Epithelial cell of prostate (primary cell): ENCODE results near the gene TAL1.

Source experiments
- DNase-seq: peaks from one replicate; pipeline ENCODE4 v3.0.0-alpha.2; 2011; ENCODE audit warnings: low read depth, low spot score
- H3K27ac ChIP-seq: fragments of 450-650 bp; 2 replicates; pipeline ENCODE4 v1.5.1; 2017; ENCODE audit warnings: mild to moderate bottlenecking

Gene TAL1

DNA sequence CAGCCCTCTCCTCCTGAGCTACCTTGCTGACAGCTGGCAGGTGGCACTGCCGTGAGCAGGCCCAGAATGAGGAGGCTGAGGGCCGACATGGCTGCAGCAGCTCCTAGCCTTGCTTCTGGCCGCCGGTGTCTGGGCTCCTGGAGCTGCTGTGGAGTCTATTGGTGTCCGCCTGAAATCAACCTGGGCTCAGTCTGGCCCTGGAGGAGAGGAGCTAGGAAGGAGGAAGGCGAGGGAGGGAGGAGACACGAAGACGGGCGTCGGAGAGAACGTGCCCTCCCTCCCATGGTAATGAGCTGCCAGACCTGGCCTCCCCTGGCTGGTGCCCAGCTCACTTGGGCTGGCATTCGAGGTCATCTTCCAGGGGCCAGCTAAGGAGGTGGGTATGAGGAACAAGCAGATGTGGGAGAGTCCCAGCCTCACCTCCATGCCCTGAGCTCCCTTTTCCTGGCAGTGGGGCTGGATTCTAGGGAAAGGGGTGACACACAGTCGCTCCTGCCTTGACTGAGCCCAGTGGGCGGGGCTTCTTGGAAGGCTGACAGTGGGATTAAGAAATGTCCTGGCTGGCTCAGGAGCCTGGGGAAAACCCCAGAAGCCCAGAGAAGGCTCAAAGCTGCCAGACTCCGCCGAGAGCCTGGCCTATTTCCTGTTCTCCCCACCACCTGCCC lies 42.0 kb downstream of the TAL1 start, which contains the start of gene PDZK1IP1:
Gene PDZK1IP1, minus strand, starts transcription at position 193 of the 665 bp plus-strand sequence. Its CDS starts 104 bp downstream, at position 89.
- H3K27ac ChIP-seq: peak within 1 kb of the TSS; percentile 81
- DNase-seq: peak; percentile 72

DNA sequence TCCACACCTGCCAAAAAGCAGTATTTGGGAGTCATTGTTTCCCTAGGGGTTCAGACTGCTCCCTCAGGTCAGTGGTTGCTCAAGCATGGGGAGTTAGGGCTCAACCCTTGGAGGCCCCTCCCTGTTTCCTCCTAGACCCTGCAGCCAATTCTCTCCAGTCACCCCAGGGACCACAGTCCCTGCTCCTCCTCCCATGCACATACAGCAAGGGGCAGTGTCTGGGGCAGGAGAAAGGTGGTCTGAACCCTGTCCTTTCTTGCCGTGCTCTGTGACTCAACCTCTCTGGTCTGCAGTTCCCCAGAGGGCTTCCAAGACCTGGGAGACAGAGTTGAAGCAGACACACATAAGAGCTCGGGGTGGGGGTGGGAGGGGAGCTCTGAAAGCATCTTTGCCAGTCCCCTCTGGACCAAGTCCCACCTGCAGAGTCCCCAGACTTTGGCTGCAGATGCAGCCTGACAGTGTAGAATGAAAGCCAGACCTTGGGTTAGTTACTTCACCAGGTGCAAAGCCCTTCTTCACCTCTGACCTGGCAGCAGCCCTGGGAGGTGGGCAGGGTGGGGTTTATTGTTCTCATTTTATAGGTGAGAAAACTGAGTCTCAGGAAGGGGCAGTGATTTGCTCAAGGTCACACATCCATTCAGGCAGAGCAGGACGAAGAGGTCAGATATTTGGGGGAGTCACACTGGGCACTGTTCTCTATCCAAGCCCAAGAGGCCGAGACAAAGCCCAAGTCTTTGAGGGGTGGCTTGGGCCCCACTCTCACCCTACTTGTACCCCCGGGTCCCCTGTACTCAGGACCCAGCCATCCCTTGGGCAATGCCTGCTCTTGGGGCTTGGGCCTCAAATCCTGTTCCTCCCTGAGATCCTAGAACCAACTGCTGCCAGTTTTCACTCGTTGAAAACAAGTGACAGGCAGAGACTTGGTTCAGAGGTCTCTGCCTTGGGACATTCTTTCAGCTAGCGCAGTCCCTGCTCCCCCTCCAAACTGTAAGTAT lies 42.9 kb downstream of the TAL1 start:
- DNase-seq: no peak
- peak overlapping the region; percentile 81 for H3K27ac ChIP-seq

DNA sequence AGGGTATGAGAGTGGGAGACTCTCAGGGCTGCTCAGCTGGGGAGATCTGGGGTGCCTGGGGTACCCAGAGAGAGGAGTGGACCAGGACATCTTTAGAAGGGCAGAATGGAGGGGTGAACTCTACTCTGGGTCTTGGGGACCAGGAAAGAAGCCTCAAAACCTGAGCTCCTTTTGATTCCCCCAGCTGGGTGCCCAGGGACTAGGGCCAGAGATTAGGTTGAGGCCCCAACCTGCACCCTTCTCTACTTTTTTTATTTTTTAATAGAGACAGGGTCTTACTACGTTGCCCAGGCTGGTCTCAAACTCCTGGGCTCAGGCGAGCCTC lies 44.1 kb downstream of the TAL1 start:
- DNase-seq: no peak
- H3K27ac ChIP-seq: no peak overlapping the region

DNA sequence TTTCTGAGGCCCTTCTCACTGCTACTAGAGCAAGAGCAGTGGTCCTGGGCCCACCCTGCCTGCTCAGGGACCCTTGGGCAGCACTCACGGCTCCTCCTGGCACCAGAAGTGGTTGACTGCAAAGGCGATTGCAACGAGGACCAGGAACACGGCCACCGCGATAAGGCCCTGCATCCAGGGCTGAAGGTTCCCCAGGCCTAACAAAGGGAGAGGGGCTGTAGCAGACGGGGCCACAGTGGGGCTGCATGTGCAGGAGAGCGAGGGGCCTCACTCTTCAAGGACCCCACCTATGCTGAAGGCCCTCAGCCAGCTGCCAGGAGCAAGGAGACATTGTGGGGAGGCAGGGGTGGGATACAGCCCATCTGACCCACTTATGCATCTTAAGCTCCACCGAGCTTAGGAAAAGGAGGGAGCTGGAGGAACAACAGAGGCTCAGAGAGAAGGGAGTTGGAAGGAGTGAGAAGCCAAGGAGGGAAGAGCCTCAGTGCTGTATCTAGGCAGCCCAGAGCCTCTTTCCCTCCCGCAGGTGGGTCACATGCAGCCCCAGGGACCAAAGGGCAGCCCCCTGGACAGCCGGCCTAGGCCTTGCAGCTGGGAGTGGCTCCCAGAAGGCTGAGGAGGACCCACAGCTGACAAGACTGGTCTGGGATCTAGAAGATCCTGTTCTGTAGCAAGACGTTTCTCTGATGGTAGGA lies 44.6 kb downstream of the TAL1 start:
- DNase-seq: no peak
- no peak overlapping the region for H3K27ac ChIP-seq

DNA sequence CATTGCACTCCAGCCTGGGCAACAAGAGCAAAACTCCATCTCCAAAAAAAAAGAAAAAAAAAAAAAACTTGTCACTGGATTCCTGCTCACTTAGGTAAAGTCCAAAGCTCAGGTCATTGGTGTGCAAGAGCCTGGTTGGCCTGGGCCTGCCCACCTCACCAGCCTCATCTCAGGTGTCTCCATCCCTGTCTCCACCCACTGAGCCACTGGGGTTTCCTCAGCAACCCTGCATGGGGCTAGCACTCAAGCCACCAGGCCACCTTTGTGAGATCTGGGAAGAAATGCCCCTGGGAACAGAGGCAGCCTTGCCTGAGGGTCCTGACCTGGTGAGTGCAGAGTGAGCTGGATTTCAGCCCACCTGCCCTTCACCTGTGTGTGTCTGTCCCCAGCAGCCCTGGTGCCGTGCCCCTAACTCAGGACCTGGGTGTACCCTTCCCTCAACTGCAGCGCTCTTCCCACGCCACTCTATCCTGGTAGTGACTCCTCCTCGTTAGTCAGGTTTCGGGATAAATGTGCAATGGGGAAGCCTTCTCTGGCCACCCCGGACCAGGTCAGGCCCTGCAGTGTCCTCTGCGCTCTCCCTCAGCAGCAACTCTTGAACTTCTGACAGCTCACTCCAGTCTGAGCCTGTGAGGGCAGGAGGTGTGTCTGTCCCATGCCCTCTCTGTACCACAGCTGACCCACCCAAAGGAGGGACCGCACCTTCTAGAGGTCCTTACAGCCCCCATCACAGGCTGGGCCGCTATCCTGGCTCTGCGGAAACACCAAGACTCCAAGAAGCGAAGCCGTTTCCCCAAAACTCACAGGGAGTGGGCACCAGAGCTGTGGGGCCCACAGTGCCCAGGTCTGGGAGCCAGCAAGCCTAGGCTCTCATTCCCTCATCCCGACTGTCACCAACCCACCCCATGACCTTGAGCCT lies 45.5 kb downstream of the TAL1 start:
- no peak overlapping the region for H3K27ac ChIP-seq
- DNase-seq: no peak

DNA sequence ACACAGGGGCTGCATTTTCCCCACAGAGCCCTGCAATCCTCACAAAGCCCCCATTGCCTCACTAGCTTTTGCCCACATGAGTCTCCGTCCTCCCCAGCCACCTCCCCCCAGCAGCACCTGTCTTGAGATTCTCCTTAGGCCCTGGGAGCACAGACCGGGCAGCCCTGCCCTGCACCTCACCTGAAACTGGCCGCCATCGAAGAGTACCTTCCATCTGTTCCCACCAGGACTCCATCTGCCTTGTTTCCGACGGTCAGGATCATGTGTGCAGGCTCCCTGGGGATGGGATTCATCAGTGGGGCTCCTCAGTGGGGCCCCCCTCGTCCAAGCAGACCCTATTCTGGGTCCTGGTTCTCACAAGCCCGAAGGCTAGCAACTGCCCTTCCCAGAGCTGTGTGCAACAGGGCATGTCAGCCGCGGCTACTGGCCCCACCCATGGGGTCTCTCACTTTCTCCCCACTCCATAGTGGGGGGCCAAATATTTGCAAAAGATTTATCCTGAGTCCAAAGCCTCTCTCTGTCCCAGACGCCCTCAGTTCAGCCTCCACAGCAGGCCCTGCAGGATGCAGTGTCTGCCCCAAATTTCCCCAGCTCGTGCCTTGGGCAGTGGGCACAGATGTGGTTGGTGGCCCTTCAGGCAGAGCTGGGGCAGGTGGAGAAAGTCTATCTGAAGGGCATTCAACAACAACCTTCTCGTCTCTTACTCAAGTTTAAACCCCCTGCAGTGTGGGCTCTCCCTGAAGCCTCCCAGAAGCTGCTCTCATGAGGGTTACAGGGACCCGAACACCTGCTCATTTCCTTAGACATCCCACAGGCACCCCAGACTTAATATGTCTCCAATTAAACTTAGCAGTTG lies 47.0 kb downstream of the TAL1 start:
- no peak for DNase-seq
- H3K27ac ChIP-seq: no peak overlapping the region

DNA sequence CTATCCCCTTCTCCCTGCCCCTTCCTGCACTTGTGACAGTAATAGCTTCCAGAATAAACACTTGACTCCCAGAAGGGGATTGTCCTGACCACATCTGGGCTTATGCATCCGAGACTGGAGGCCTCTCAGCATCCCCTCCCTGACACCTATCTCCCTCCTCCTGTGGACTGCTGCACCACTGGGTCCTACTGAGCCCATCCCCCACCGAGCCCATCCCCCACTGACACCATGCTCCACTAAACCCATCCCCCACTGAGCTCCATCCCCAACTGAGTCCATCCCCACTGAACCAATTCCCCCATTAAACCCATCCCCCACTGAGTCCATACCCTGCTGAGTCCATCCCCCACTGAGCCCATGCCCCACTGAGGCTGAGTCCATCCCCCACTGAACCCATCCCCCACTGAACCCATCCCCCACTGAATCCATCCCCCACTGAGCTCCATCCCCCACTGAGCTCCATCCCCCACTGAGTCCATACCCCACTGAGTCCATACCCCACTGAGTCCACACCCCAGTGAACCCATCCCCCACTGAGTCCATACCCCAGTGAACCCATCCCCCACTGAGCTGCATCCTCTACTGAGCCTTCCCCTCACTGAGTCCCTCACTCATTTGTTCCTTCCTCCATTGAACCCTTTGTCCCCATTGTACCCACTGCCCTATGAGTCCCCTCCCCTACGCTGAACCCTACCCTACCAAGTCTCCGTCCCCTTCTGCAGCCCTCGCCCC lies 47.8 kb downstream of the TAL1 start:
- DNase-seq: no peak
- no peak overlapping the region for H3K27ac ChIP-seq

DNA sequence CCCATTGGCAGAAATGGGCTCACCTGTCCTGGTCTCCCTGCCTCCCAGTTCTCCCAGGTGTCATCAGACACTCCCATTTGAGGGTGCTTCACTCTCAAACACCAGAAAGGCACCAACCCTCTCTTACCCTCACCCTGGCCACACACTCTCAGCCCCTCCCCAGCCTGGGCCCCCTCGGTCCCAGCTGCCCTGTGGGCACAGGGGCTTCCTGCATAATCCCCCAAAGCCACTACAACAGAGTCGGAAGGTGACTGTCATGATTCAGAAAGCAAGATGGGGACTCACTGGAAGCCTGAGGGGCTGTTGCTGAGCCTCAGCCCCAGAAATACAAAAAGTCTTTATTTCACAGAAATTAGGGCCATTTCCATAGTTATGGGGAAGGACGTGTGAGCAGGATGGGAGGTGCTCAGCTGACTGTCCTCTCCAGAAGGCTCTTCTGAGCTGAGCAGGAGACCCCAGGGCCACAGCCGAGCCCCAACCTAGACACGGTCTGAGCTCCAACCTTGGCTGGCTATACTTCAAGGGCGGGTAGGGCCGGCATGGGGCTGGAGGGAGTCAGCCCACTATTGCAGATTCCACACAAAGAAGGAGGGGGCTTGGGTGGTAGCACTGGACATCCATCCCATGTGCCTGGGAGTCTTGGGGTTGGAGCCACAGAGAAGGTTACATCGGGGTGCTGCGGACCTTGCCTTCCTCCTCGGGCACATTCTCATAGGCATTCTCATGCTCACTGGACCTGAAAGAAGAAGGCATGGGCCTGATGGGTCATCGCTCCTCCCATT lies 48.5 kb downstream of the TAL1 start:
- no peak overlapping the region for H3K27ac ChIP-seq
- no peak for DNase-seq

DNA sequence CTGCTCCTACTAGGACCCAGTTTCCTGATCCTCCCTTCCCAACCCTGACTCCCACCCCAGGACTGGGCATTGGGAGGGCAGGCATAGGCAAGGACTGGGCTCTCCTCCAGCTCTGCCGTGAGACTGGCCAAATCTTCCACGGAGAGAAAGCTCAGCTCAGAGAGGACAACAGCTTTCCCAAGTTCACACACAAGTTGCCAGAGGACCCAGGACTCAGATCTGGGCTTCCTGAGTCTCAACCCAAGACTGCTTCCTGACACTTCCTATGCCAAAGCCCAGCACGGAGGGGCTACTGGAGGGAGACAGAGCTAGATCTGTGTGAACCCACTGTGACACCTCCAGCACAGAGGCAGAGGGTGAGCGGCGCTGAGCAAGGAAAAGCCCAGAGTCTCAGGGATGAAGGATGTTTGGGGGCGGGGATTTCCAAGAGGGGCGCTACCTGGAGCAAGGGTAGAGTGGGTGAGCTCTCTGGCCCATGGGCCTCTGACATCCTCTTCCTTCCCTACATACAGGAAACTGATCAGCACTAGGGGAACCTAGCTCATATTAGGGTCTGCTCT lies 49.3 kb downstream of the TAL1 start:
- no peak overlapping the region for H3K27ac ChIP-seq
- DNase-seq: no peak

DNA sequence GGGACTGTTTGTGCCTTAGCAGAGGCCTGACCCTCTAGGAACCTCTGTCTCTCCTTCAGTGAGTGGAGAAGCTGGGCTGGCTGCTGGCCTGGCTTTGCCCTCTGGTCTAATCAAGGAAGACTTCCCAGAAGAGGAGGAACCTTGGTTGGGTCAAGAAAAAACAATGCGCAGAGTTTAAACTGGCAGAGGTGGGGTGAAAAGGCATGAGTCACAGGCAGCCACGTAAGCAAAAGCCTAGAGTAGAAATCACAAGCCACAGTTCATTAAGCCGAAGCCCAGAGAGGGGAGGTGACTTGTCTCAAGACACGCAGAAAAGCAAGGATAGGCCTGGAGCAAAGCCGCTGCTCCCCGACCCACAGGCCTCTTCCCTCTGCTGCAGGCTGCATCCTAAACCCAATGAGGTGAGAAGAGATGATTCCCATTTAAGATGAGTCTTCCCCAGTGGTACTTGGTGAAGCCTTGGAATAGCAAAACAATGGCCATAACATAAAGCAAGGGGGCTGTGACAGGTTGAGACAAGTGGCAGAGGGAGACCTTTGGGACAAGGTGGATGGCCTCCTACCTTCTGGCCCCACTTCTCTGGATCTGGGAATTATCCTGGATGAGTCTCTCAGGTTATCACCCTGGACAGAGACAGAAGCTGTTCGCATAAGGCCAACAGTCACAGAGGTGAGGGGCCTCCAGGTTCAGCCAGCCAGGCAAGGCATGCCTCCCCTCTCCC lies 49.9 kb downstream of the TAL1 start:
- no peak overlapping the region for H3K27ac ChIP-seq
- no peak for DNase-seq

DNA sequence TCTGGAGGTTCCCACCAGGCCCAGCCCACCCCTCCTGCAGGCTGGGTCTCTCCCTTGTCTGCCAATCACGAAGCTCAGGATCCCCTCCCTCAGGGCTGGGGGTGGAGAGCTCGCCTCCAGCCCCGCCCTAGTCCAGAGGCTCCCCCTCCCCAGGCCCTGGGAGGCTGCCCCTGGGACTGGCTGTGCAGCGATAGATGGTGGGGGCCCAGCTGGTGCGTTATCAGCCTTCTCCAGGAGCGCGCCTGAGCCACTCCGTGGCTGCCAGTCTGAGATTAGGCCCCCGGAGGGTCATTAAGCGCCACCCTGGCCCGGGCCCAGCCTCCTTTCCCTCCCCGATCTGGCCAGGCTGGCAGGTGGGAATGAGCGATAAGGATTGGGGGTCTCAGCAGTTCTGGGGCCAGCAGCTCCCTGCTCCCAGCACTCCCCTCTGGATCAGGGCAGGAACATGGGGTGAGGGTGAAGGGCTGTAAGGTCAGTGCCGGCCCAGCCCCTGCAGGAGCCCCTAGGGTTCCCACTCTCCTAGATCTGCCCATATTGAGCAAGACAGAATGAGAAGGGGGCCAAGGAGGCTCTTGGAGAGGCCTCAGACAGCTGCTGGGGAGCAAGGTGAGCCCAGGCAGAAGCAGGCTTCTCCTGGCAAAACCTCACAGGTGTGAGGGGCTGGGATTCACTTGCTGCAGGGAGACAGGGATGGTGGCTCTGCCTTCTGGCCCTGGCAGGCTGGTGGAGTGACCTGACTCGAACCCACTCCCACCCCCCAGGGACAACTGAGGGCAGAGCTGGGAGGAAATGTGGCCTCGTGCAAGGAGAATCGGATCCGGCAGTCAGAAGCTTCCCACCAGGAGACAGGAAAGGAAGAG lies 50.7 kb downstream of the TAL1 start:
- no peak overlapping the region for H3K27ac ChIP-seq
- DNase-seq: no peak

DNA sequence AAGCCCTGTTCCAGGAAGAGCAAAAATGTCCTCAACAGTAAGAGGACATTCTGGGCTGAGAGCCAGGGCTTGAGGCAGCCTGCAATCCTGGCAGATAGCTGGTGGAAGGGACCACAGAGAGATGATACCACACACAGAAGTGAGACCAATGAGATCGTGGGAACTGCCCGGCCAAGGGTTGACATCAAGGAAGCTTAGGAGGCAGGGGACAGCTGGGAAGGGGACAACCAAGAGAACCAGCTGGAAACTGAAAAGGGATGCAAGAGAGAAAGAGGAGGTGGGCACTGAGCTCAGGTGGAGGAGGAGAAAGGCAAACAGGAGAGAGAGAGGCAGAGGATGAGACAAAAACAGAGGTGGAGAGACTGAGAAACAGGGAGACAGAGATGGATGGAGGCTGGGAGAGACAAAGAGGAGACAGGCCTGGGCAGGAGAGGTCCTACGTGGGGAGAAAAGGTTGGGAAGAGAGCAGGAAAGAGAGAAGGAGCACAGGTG lies 51.4 kb downstream of the TAL1 start:
- H3K27ac ChIP-seq: no peak overlapping the region
- DNase-seq: no peak

DNA sequence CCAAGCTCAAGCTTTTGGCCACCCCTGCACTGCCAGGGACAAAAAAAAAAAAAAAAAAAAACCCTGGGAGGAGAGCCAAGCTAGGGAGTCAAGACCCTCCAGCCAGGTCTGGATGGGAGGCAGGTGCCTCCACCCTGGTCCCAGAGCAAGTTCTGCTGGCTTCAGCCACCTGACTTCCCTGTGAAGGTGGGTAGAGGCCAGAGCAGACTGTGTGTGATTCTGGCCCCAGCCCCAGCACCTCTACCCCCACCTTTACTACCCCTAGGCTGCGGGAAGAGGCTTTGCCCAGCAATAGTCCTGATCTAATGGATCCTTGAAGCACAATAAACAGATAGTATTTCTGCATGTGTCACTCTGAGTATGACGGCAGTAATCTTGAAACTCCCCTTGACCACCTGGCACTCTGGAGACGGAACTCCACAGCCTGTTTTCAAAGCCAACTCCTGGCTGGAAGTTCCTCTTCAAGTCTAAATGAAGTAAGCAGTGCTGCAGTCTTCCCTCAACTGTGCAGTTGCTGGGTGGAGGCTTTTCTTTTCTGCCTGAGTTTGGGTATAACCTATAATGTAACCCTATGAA lies 51.9 kb downstream of the TAL1 start:
- peak overlapping the region; percentile 51 for H3K27ac ChIP-seq
- no peak for DNase-seq

DNA sequence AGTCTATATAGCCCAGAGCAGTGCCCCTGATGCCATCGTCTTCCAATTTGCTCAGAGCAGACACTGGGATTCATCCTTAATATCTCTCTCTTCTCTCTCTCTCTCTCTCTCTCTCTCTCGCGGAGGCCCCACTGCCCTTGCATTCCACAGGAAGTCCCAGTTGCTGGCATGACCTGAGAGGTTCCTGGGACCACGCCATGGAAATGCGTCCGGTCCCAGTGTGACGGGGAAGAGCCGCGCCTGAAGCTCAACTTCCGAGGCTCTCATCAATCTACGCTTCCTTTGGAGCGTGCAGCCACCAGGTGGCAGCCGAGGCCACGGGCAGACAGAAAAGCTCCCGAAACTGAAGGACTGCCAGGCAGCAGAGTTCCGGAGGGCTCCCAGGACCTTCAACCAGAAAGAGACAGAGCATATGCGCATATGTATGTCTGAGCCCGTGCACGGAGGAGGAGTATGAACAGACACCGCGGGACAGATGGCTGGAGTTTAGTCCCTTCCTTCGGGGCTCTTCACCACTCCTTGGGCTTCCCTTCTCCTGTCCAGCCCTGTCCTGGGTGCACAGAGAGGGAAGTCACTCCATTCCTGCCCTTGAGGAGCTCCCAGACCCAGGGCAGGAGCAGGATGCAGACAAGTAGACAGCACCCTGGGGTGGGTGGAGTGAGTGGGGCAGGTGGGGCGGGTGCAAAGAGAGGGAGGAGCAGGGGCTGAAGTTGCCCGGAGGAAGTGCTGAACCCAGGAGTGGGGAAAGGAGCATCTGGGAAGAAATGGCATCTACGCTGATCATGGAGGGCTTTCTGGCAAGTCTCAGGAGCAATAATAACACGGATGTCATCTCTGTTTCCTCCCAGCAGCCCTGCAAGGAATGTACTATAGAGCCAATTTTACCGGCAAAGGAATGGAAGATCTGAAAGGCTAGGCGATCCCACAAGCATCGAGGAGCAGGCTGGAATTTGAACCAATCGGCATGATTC lies 52.7 kb downstream of the TAL1 start:
- DNase-seq: peak; percentile 78
- H3K27ac ChIP-seq: peak overlapping the region; percentile 51
